ENCODE data around the gene PRR30. TPM values are rescaled to one million over a fixed set of nuclear protein-coding genes. Genes with fewer than 3 reads are reported as not detected.

The PRR30 gene
- total RNA-seq, 1 experiment from 2014 or later: not detected

GRCh38 chr2:27096748-27097297 is 42.4 kb downstream of the PRR30 start (continued):
- no peak for TF ChIP-seq CTCF (IDR thresholded peaks at IDR 0.05 in 2 of 3, conservative IDR thresholded peaks at IDR 0.05 in 1 of 3; ENCODE audit: borderline replicate concordance in 1 of 3, insufficient read depth in 1 of 3, low read depth in 2 of 3, low read length in 2 of 3)
- no peak for TF ChIP-seq SRF (IDR thresholded peaks at IDR 0.05; ENCODE audit: low read depth)
- TF ChIP-seq ZFX (IDR thresholded peaks at IDR 0.05): no peak
- no peak for TF ChIP-seq ZBTB33 (IDR thresholded peaks at IDR 0.05; ENCODE audit: extremely low read depth, insufficient replicate concordance, low read length)

GRCh38 chr2:27095745-27096651 is 43.2 kb downstream of the PRR30 start:
- no peak for TF ChIP-seq JUND (IDR thresholded peaks at IDR 0.05)
- TF ChIP-seq ZBTB33 (IDR thresholded peaks at IDR 0.05; ENCODE audit: extremely low read depth, insufficient replicate concordance, low read length): no peak
- TF ChIP-seq FOSL1 (IDR thresholded peaks at IDR 0.05; ENCODE audit: low read depth): no peak
- TF ChIP-seq MAX (IDR thresholded peaks at IDR 0.05): no peak
- no peak for TF ChIP-seq ZFX (IDR thresholded peaks at IDR 0.05)
- no peak for TF ChIP-seq SP1 (IDR thresholded peaks at IDR 0.05; ENCODE audit: low read depth)
- TF ChIP-seq RAD21 (IDR thresholded peaks at IDR 0.05; ENCODE audit: low read depth): no peak
- TF ChIP-seq ELF1 (IDR thresholded peaks at IDR 0.05; ENCODE audit: borderline replicate concordance, low read depth): no peak
- TF ChIP-seq POLR2AphosphoS5 (IDR thresholded peaks at IDR 0.05; ENCODE audit: low read depth, low read length): 0 out of 2 replicates have a peak, but pooled peaks have one; percentile 22
- peak; percentile 25 for TF ChIP-seq POLR2A (IDR thresholded peaks at IDR 0.05; ENCODE audit: borderline replicate concordance, extremely low read depth, insufficient read depth, insufficient read length)
- TF ChIP-seq EZH2phosphoT487 (IDR thresholded peaks at IDR 0.05; ENCODE audit: borderline replicate concordance): no peak
- TF ChIP-seq SRF (IDR thresholded peaks at IDR 0.05; ENCODE audit: low read depth): no peak
- no peak for TF ChIP-seq YY1 (IDR thresholded peaks at IDR 0.05; ENCODE audit: extremely low read depth, insufficient replicate concordance, low read depth, low read length)
- no peak for TF ChIP-seq SIN3A (IDR thresholded peaks at IDR 0.05; ENCODE audit: low read depth)
- no peaks in the 10 kb centered on the region for H4K20me1 ChIP-seq (ENCODE audit: insufficient read depth)
- H3K4me2 ChIP-seq (ENCODE audit: low read length): peak overlapping the region; percentile 62
- peak overlapping the region; percentile 20; the same call in 1 of the 2 replicates for H3K9ac ChIP-seq (ENCODE audit: low read length)
- ChIA-PET RAD21 (ENCODE audit: low non-redundant PET in 1 of 2, low total read pairs in 2 of 2, uncharacterized antibody in 2 of 2, unreplicated experiment in 2 of 2) (no interaction called here), CTCF (interaction anchor here (1.0 to 1.6 kb wide), 4 partner anchors 96 to 207 kb away, joined by 3 to 5 read pairs (median 4); no protein-coding TSS in a partner anchor), POLR2A (no interaction called here)
- H3K36me3 ChIP-seq (ENCODE audit: control insufficient read depth in 1 of 2, insufficient read depth in 2 of 2, low read length in 2 of 2): no peaks in the 10 kb centered on the region
- no peak overlapping the region for H3K27ac ChIP-seq (ENCODE audit: low read depth, low read length)
- H3K9me2 ChIP-seq (ENCODE audit: insufficient read depth): no peaks in the 10 kb centered on the region
- ATAC-seq (peak; percentile 88), DNase-seq (ENCODE audit: low read depth, low spot score) (no peak)
- H3K79me2 ChIP-seq (ENCODE audit: insufficient read depth, low read length): no peaks in the 10 kb centered on the region
- BruUV-seq (replicated peaks): no TSS peak
- H2AFZ ChIP-seq (ENCODE audit: low read depth, low read length, poor library complexity, severe bottlenecking): peak overlapping the region; percentile 67
- H3K27me3 ChIP-seq (ENCODE audit: insufficient read depth, low read length): no peaks in the 10 kb centered on the region
- H3K4me3 ChIP-seq (replicated peaks in 1 of 2; ENCODE audit: low read depth in 1 of 2, low read length in 2 of 2): no peak overlapping the region
- intact Hi-C loops (cut with micrococcal nuclease): loop anchor here (5.0 kb wide), 1 partner anchor 121 kb away; the partner anchor contains the start of gene CAD
- H3K4me1 ChIP-seq (ENCODE audit: control insufficient read depth in 1 of 2, insufficient read depth in 2 of 2, low read length in 2 of 2): peaks cover 0 to 9% of the 10 kb centered on the region in 2 experiments; a peak in 1 of 4 replicates
- no peaks in the 10 kb centered on the region for H3K9me3 ChIP-seq (ENCODE audit: control insufficient read depth in 1 of 2, insufficient read depth in 1 of 2, low read depth in 1 of 2, low read length in 2 of 2)

Measured in HCT116 (cell line).